Cerebellar nuclear complex (tissue), 1 donor: Measurements from ENCODE around the gene POC1B.

Source experiments
- DNase-seq, 2 experiments: peaks; one replicate each; lab custom pipeline; 2025; lab: John Stamatoyannopoulos, UW

Gene POC1B

GRCh38 chr12:89421092-89421835 lies 104.6 kb downstream of the POC1B start:
- no peak for DNase-seq

GRCh38 chr12:89418228-89418910 lies 107.5 kb downstream of the POC1B start:
- DNase-seq = no peak

GRCh38 chr12:89417246-89417977 lies 108.4 kb downstream of the POC1B start:
- DNase-seq = no peak

- no peak for DNase-seq
These were observed 109.6 kb downstream of the POC1B start for GRCh38 chr12:89416049-89416792.

GRCh38 chr12:89414851-89415250 lies 111.0 kb downstream of the POC1B start:
- no peak for DNase-seq

GRCh38 chr12:89414322-89414721 lies 111.5 kb downstream of the POC1B start:
- DNase-seq = no peak

- DNase-seq = no peak
These were observed 112.6 kb downstream of the POC1B start for GRCh38 chr12:89413234-89413633.

GRCh38 chr12:89412665-89413064 lies 113.2 kb downstream of the POC1B start:
- no peak for DNase-seq

- DNase-seq = no peak
These were observed 114.0 kb downstream of the POC1B start for GRCh38 chr12:89411846-89412245.

- DNase-seq = no peak
These were observed 114.6 kb downstream of the POC1B start for GRCh38 chr12:89411234-89411633.

GRCh38 chr12:89405626-89406345 lies 120.1 kb downstream of the POC1B start:
- DNase-seq = no peak

GRCh38 chr12:89401433-89402058 lies 124.3 kb downstream of the POC1B start:
- DNase-seq = no peak

GRCh38 chr12:89400415-89400814 lies 125.4 kb downstream of the POC1B start:
- DNase-seq = no peak

- DNase-seq = no peak
These were observed 130.1 kb downstream of the POC1B start for GRCh38 chr12:89395712-89396111.

GRCh38 chr12:89393551-89394121 lies 132.2 kb downstream of the POC1B start:
- no peak for DNase-seq

GRCh38 chr12:89392391-89392790 lies 133.5 kb downstream of the POC1B start:
- DNase-seq = no peak

- DNase-seq = no peak
These were observed 134.0 kb downstream of the POC1B start for GRCh38 chr12:89391726-89392336.

GRCh38 chr12:89390802-89391673 lies 134.8 kb downstream of the POC1B start:
- DNase-seq = no peak
